ENCODE results near the gene EFCAB8.

- TF ChIP-seq ZFP3 (CRISPR knock-in tag; IDR thresholded peaks at IDR 0.05) (no peak), GLIS3 (CRISPR knock-in tag; IDR thresholded peaks at IDR 0.05) (no peak), ZNF8 (CRISPR knock-in tag; IDR thresholded peaks at IDR 0.05) (no peak), PATZ1 (CRISPR knock-in tag; IDR thresholded peaks at IDR 0.05; ENCODE audit: borderline replicate concordance) (no peak), ESRRG (CRISPR knock-in tag; IDR thresholded peaks at IDR 0.05) (no peak), ZNF565 (CRISPR knock-in tag; conservative IDR thresholded peaks at IDR 0.05; ENCODE audit: low read depth) (no peak)
- TF ChIP-seq, protein P1, sequence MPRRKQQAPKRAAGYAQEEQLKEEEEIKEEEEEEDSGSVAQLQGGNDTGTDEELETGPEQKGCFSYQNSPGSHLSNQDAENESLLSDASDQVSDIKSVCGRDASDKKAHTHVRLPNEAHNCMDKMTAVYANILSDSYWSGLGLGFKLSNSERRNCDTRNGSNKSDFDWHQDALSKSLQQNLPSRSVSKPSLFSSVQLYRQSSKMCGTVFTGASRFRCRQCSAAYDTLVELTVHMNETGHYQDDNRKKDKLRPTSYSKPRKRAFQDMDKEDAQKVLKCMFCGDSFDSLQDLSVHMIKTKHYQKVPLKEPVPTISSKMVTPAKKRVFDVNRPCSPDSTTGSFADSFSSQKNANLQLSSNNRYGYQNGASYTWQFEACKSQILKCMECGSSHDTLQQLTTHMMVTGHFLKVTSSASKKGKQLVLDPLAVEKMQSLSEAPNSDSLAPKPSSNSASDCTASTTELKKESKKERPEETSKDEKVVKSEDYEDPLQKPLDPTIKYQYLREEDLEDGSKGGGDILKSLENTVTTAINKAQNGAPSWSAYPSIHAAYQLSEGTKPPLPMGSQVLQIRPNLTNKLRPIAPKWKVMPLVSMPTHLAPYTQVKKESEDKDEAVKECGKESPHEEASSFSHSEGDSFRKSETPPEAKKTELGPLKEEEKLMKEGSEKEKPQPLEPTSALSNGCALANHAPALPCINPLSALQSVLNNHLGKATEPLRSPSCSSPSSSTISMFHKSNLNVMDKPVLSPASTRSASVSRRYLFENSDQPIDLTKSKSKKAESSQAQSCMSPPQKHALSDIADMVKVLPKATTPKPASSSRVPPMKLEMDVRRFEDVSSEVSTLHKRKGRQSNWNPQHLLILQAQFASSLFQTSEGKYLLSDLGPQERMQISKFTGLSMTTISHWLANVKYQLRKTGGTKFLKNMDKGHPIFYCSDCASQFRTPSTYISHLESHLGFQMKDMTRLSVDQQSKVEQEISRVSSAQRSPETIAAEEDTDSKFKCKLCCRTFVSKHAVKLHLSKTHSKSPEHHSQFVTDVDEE (CRISPR knock-in tag; IDR thresholded peaks at IDR 0.05) = no peak
These were observed 12.3 kb downstream of the EFCAB8 start for GRCh38 chr20:32870985-32871384.

All from SK-N-SH treated with all-trans-retinoic acid at 6 μM for 48 hours (cell line).